GM19025 (cell line): ENCODE data around the gene EIF3K.
"Not testable (repeated sequence)": the region's sequence is repeated elsewhere in the genome, so short reads cannot be mapped to it uniquely, and the experiment has no call there.

Experiments used
- ATAC-seq: cut with Tn5 transposase; IDR thresholded peaks from one replicate; pipeline ENCODE4 v1.9.1; 2021; ENCODE audit warnings: mild to moderate bottlenecking, low read depth, moderate library complexity; ENCODE audit not compliant: unreplicated experiment

EIF3K gene

GRCh38 chr19:38617764-38618589 is 1.0 kb upstream of the EIF3K start, which contains the start of gene MAP4K1:
TSS of gene MAP4K1 (minus strand) at chr19:38617953. CDS start at chr19:38617895, 58 bp downstream.
- peak; percentile 65 for ATAC-seq

DNA sequence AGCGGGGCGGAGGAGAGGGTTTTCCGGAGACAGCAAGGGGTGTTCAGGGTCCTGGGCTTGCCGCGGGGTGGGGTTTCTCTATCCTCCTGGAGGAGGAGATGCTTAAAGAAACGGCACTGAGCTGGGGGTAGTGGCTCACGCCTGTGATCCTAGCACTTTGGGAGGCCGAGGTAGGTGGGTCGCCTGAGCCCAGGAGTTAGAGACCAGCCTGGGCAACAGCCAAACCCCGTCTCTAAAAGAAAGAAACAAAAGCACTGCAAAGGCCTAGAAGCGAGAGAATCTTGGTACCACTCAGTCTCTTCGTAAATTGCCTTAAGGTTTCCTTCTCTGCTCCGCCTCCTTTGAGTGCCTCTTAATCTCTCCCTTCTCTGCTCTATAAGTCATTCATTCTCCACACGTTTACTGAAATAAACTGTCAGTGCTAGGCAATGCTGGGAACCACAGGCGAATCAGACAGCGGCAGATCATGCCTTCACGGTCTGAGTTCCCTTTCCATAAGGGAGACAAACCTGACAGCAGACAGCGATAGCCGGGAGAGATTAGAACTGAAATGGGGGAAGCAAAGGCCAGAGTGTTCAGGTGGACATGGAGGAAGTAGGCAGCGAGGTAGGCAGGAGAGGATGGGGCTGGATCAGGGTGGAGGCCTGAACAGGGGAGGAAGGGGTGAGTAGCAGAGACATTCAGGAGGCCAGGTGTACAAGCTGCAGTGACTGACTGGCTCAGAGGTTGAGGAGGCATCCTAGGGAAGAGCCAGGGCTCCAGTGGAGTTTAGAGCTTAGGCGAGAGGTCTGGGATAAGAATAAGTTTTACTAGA is 580 bp downstream of the EIF3K start:
- peak; percentile 1 for ATAC-seq

DNA sequence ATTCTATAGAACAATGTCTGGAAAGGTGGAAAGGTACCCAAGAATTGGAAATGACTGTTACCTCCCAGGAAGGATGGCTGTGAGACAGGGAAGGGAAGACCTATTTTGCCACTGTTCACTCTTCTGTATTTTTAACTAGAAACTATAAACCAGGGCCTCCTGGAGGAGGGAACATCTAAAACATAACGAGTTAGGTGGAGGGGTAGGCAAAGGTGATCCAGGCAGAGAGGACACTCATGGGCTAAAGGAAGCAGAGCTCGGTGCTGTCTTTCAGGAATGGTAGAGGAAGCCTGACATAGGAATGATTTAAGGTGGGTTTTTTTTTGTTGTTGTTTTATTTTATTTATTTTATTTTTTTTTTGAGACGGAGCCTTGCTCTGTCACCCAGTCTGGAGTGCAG is 5.8 kb downstream of the EIF3K start:
- no peak for ATAC-seq

GRCh38 chr19:38626401-38626800 is 7.4 kb downstream of the EIF3K start:
- ATAC-seq = no peak

GRCh38 chr19:38629568-38629967 is 10.6 kb downstream of the EIF3K start:
- ATAC-seq = no peak

GRCh38 chr19:38631301-38631700 is 12.3 kb downstream of the EIF3K start:
- ATAC-seq = not testable (repeated sequence)

GRCh38 chr19:38631811-38632475 is 13.0 kb downstream of the EIF3K start:
- not testable (repeated sequence) for ATAC-seq

- ATAC-seq = no peak
Observed at GRCh38 chr19:38632476-38633213, 13.7 kb downstream of the EIF3K start.

- ATAC-seq = no peak
Observed at GRCh38 chr19:38634757-38635482, 15.9 kb downstream of the EIF3K start.

DNA sequence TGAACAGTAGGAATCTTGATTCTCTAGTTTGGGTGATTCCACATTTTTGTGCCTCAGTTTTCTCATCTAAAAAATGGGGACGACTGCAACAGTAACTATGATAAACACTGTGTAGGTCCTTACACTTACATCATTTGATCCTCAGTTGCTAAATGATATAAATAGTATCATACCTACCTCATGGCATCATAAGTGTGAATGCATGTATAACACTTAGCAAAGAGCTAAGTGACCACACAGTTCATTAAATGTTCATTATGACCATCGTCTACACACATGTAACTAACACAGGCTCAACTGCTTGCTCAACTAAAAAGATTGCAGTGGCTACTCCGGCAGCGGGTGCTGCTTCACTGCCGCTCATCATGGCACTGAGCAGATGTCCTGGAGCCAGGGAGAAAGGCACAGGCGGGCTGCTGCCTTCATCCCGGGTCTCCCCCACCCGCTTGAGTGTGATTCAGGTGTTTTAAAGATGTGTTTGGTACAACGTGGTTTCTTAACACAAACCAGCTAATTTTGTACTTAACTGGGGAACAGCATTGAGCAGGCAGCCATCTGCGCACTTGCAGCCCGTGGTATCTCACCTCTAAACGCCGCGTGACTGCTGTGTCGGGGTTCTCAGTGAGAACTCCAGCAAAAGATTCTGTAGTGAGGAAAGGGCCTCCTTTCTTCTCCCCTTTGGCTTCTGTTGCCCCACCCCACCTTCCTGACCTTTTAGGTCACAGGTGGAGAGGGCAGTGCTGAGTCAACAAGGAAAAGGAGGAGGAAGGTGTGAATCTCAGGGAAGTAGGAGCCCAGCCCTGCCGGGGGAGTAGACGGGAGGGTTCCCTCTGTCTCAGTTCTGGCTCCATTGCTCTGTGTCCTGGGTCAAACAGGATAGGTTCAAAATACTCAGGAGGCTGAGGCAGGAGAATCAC is 16.8 kb downstream of the EIF3K start:
- no peak for ATAC-seq

GRCh38 chr19:38638461-38638860 is 19.5 kb downstream of the EIF3K start:
- ATAC-seq = no peak

- ATAC-seq = no peak
Observed at GRCh38 chr19:38639679-38640078, 20.7 kb downstream of the EIF3K start.

- no peak for ATAC-seq
Observed at GRCh38 chr19:38640368-38640767, 21.4 kb downstream of the EIF3K start.

- ATAC-seq = no peak
Observed at GRCh38 chr19:38642176-38642575, 23.2 kb downstream of the EIF3K start.

- ATAC-seq = no peak
Observed at GRCh38 chr19:38644719-38645118, 25.7 kb downstream of the EIF3K start.

DNA sequence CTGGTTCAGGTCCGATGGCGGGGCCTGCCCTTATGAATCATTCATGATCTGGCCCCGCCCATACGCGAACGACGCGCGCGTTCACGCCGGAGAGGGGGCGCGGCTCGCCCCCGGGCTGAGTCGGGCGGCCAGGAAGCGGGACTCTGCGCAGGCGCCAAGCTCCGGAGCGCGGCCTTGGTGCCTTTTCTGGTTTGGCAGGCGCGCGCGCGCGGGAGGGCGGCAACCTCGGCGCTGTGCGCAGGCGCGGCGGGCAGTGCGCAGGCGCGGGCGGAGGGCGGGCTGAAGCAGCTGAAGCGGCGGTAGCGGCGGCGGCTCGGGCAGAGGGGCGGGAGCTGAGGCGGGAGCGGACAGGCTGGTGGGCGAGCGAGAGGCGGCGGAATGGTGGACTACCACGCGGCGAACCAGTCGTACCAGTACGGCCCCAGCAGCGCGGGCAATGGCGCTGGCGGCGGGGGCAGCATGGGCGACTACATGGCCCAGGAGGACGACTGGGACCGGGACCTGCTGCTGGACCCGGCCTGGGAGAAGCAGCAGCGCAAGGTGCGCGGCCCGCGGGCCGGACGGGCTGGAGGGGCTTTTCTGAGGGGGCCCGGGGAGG is 28.5 kb downstream of the EIF3K start, which contains the start of gene ACTN4:
ACTN4 (plus strand) TSS at position 282 of the 598 bp plus-strand sequence; CDS start at position 379, 97 bp downstream.
- ATAC-seq = peak; percentile 89

DNA sequence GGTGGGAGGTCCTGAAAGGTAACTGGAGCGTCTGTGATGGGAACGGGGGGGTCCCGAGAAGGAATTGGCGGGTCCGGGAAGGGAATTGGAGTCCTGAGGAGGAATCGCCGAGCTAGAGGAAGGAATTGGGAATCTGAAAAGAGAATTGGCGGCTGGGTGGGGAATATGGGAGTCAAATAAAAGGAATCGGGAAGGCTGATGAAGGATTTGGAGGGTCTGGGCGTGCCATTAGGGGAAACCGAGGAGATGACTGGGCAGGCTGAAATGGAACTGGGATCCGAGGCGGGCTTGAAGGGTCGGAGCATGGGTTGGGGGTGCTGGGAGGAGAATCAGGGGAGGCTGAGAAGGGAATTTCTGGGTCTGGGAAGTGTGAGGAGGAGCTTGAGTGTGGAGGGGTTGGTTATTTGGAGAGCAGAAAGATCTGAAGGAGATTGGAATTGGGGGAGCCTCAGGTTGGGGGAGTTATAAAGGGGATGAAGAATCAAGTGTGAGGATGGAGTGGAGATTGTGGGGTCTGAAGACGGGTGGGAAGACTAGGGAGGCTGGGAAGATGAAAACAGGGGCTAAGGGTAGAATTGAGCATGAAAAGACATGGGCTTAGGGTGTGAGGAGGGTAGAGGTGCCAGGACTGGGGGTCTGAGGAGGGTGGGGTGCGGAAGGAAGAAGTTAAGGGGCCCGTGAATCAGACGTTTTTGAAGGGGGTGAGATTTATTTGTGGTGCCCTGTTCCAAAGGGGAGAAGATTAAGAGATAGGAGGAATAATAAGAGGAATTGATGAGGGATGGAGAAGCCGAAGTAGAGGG is 29.2 kb downstream of the EIF3K start:
- no peak for ATAC-seq
